GM23338 (cell line): ENCODE measurements around the gene AUH. TPM values are rescaled to one million over a fixed set of nuclear protein-coding genes. Genes with fewer than 3 reads are reported as not detected.

Experiments
- ATAC-seq: fragments of 200-7000 bp; cut with Tn5 transposase; 3 replicates; pipeline ENCODE4 v1.9.1; 2020
- DNase-seq: peaks from one replicate; pipeline ENCODE4 v3.0.0-alpha.2; 2015; ENCODE audit warnings: low spot score
- H2AFZ ChIP-seq: fragments of 200-600 bp; sonication (generic); 2 replicates; pipeline ENCODE4 v1.8.0; 2016; ENCODE audit warnings: antibody characterized with exemption, mild to moderate bottlenecking, moderate library complexity
- H3F3A ChIP-seq: fragments of 200-600 bp; sonication (generic); replicated peaks from 2 replicates; pipeline ENCODE4 v1.8.0; 2017; ENCODE audit warnings: antibody characterized with exemption, mixed run types, low read depth
- H3K27ac ChIP-seq: fragments of 200-600 bp; sonication (generic); 2 replicates; pipeline ENCODE4 v1.6.1; 2016; ENCODE audit warnings: low read depth
- H3K27me3 ChIP-seq: fragments of 200-600 bp; sonication (generic); 2 replicates; pipeline ENCODE4 v1.8.0; 2016; ENCODE audit warnings: mild to moderate bottlenecking, mixed run types, moderate library complexity; ENCODE audit not compliant: insufficient read depth
- H3K36me3 ChIP-seq: fragments of 200-600 bp; sonication (generic); 2 replicates; pipeline ENCODE4 v1.8.0; 2016; ENCODE audit warnings: mild to moderate bottlenecking; ENCODE audit not compliant: insufficient read depth
- H3K4me1 ChIP-seq: fragments of 200-600 bp; sonication (generic); 2 replicates; pipeline ENCODE4 v1.8.0; 2016; ENCODE audit warnings: mild to moderate bottlenecking, moderate library complexity; ENCODE audit not compliant: insufficient read depth
- H3K4me2 ChIP-seq: fragments of 200-600 bp; sonication (generic); 2 replicates; pipeline ENCODE4 v1.7.1; 2017; ENCODE audit warnings: mixed run types
- H3K4me3 ChIP-seq: fragments of 200-600 bp; sonication (generic); 2 replicates; pipeline ENCODE4 v1.6.1; 2016; ENCODE audit warnings: mixed run types
- H3K79me2 ChIP-seq: fragments of 200-600 bp; sonication (generic); replicated peaks from 2 replicates; pipeline ENCODE4 v1.8.0; 2017; ENCODE audit warnings: mild to moderate bottlenecking; ENCODE audit not compliant: insufficient read depth
- H3K9me2 ChIP-seq: fragments of 200-600 bp; sonication (generic); 2 replicates; pipeline ENCODE4 v1.8.0; 2017; ENCODE audit not compliant: insufficient read depth
- H4K20me1 ChIP-seq: fragments of 200-600 bp; sonication (generic); replicated peaks from 2 replicates; pipeline ENCODE4 v1.8.0; 2017; ENCODE audit warnings: mild to moderate bottlenecking; ENCODE audit not compliant: insufficient read depth
- H3K27ac Mint-ChIP-seq: 2 replicates; pipeline ENCODE4 v1.8.0; 2020; ENCODE audit warnings: inconsistent platforms, mild to moderate bottlenecking, moderate library complexity, mixed read lengths
- H3K27me3 Mint-ChIP-seq: 3 replicates; pipeline ENCODE4 v1.8.0; 2022; ENCODE audit warnings: low read depth, mild to moderate bottlenecking, moderate library complexity, mixed read lengths, inconsistent platforms; ENCODE audit not compliant: insufficient read depth, poor library complexity
- H3K36me3 Mint-ChIP-seq: 3 replicates; pipeline ENCODE4 v1.8.0; 2021; ENCODE audit warnings: low read depth, mild to moderate bottlenecking, inconsistent platforms, moderate library complexity, mixed read lengths
- H3K4me1 Mint-ChIP-seq: 3 replicates; pipeline ENCODE4 v1.8.0; 2020; ENCODE audit warnings: mild to moderate bottlenecking, inconsistent platforms, mixed read lengths
- H3K4me3 Mint-ChIP-seq: 3 replicates; pipeline ENCODE4 v1.8.0; 2021; ENCODE audit warnings: moderate library complexity, mild to moderate bottlenecking, inconsistent platforms, mixed read lengths
- H3K9me3 Mint-ChIP-seq: 3 replicates; pipeline ENCODE4 v1.8.0; 2020; ENCODE audit warnings: moderate library complexity, mild to moderate bottlenecking, inconsistent platforms, mixed read lengths
- EZH2 ChIP-seq: fragments of 200-600 bp; sonication (generic); IDR thresholded peaks from one replicate; pipeline ENCODE4 v1.8.0; 2017; ENCODE audit warnings: antibody characterized with exemption, mild to moderate bottlenecking, low read depth; ENCODE audit not compliant: unreplicated experiment
- EZH2phosphoT487 ChIP-seq: fragments of 200-600 bp; sonication (generic); IDR thresholded peaks from one replicate; pipeline ENCODE4 v1.8.1; 2018; ENCODE audit warnings: antibody characterized with exemption; ENCODE audit not compliant: unreplicated experiment
- NANOG ChIP-seq: IDR thresholded peaks from 2 replicates; pipeline ENCODE4 v1.6.1; 2016; ENCODE audit warnings: antibody characterized with exemption, borderline replicate concordance
- POLR2AphosphoS5 ChIP-seq: IDR thresholded peaks from 2 replicates; pipeline ENCODE4 v1.6.1; 2016; ENCODE audit warnings: antibody characterized with exemption, low read depth
- STAT1 ChIP-seq: IDR thresholded peaks from one replicate; pipeline ENCODE4 v1.6.1; 2016; ENCODE audit warnings: antibody characterized with exemption; ENCODE audit not compliant: unreplicated experiment
- polyA plus RNA-seq: library from polyadenylated mRNA; unstranded; fragments of >200 nt; fragmentation: Nextera tagmentation; extraction: Ambion mirVana; gene quantifications from 2 replicates; pipeline ENCODE4 v1.2.1, GENCODE V29; 2016
- total RNA-seq: library from RNA; depleted of rRNA; stranded (reverse); fragments of >200 nt; shearing (Covaris generic); gene quantifications from 2 replicates; pipeline ENCODE4 v1.2.3, GENCODE V29; 2014
- TF ChIP-seq, protein P1 (sequence below): IDR thresholded peaks from one replicate; pipeline ENCODE4 v1.6.1; 2018; ENCODE audit warnings: antibody characterized with exemption; ENCODE audit not compliant: unreplicated experiment
- TF ChIP-seq, protein P2 (sequence below): IDR thresholded peaks from 2 replicates; pipeline ENCODE4 v1.6.1; 2016; ENCODE audit warnings: antibody characterized with exemption
- TF ChIP-seq, protein P3 (sequence below): fragments of 250-450 bp; sonication (Bioruptor Pico); IDR thresholded peaks from 2 replicates; pipeline ENCODE4 v1.5.0; 2020; ENCODE audit warnings: mild to moderate bottlenecking, moderate library complexity

Gene AUH
- total and polyA plus RNA-seq, 2 experiments from 2014 or later: 28.8 to 34.2 TPM

DNA sequence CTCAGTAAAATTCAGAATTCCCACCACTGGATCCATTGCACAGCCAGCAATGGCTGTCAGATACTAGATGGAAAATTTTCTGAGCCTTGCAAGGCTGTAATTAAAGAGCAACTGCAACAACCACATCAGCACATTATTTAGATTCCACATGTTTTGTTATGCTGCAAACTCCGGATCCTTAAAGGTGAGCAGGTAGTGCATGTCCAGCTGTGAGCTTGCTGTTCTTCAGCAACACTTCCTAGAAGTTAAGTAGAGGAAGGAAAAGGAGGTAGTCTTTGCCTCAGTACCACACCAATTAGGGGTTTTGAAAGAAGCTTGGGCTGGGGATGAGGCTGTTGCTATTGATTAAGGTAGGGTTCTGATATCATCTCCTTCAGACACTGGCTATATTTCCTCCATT lies 144.3 kb downstream of the AUH start:
- H3K4me3 ChIP-seq: no peak overlapping the region
- H3K27ac ChIP-seq: no peak overlapping the region; the same call in 1 of the 2 replicates
- H3K4me1 ChIP-seq: peaks cover 20% of the 10 kb centered on the region
- 0 out of 2 replicates have a peak, but pooled peaks have one; percentile 33 for TF ChIP-seq NANOG
- no peak for TF ChIP-seq STAT1
- TF ChIP-seq POLR2AphosphoS5: no peak
- TF ChIP-seq, protein P1, sequence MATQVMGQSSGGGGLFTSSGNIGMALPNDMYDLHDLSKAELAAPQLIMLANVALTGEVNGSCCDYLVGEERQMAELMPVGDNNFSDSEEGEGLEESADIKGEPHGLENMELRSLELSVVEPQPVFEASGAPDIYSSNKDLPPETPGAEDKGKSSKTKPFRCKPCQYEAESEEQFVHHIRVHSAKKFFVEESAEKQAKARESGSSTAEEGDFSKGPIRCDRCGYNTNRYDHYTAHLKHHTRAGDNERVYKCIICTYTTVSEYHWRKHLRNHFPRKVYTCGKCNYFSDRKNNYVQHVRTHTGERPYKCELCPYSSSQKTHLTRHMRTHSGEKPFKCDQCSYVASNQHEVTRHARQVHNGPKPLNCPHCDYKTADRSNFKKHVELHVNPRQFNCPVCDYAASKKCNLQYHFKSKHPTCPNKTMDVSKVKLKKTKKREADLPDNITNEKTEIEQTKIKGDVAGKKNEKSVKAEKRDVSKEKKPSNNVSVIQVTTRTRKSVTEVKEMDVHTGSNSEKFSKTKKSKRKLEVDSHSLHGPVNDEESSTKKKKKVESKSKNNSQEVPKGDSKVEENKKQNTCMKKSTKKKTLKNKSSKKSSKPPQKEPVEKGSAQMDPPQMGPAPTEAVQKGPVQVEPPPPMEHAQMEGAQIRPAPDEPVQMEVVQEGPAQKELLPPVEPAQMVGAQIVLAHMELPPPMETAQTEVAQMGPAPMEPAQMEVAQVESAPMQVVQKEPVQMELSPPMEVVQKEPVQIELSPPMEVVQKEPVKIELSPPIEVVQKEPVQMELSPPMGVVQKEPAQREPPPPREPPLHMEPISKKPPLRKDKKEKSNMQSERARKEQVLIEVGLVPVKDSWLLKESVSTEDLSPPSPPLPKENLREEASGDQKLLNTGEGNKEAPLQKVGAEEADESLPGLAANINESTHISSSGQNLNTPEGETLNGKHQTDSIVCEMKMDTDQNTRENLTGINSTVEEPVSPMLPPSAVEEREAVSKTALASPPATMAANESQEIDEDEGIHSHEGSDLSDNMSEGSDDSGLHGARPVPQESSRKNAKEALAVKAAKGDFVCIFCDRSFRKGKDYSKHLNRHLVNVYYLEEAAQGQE: no peak
- no peak for TF ChIP-seq EZH2phosphoT487
- TF ChIP-seq, protein P2, sequence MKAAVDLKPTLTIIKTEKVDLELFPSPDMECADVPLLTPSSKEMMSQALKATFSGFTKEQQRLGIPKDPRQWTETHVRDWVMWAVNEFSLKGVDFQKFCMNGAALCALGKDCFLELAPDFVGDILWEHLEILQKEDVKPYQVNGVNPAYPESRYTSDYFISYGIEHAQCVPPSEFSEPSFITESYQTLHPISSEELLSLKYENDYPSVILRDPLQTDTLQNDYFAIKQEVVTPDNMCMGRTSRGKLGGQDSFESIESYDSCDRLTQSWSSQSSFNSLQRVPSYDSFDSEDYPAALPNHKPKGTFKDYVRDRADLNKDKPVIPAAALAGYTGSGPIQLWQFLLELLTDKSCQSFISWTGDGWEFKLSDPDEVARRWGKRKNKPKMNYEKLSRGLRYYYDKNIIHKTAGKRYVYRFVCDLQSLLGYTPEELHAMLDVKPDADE: no peak
- no peak for TF ChIP-seq EZH2
- TF ChIP-seq, protein P3, sequence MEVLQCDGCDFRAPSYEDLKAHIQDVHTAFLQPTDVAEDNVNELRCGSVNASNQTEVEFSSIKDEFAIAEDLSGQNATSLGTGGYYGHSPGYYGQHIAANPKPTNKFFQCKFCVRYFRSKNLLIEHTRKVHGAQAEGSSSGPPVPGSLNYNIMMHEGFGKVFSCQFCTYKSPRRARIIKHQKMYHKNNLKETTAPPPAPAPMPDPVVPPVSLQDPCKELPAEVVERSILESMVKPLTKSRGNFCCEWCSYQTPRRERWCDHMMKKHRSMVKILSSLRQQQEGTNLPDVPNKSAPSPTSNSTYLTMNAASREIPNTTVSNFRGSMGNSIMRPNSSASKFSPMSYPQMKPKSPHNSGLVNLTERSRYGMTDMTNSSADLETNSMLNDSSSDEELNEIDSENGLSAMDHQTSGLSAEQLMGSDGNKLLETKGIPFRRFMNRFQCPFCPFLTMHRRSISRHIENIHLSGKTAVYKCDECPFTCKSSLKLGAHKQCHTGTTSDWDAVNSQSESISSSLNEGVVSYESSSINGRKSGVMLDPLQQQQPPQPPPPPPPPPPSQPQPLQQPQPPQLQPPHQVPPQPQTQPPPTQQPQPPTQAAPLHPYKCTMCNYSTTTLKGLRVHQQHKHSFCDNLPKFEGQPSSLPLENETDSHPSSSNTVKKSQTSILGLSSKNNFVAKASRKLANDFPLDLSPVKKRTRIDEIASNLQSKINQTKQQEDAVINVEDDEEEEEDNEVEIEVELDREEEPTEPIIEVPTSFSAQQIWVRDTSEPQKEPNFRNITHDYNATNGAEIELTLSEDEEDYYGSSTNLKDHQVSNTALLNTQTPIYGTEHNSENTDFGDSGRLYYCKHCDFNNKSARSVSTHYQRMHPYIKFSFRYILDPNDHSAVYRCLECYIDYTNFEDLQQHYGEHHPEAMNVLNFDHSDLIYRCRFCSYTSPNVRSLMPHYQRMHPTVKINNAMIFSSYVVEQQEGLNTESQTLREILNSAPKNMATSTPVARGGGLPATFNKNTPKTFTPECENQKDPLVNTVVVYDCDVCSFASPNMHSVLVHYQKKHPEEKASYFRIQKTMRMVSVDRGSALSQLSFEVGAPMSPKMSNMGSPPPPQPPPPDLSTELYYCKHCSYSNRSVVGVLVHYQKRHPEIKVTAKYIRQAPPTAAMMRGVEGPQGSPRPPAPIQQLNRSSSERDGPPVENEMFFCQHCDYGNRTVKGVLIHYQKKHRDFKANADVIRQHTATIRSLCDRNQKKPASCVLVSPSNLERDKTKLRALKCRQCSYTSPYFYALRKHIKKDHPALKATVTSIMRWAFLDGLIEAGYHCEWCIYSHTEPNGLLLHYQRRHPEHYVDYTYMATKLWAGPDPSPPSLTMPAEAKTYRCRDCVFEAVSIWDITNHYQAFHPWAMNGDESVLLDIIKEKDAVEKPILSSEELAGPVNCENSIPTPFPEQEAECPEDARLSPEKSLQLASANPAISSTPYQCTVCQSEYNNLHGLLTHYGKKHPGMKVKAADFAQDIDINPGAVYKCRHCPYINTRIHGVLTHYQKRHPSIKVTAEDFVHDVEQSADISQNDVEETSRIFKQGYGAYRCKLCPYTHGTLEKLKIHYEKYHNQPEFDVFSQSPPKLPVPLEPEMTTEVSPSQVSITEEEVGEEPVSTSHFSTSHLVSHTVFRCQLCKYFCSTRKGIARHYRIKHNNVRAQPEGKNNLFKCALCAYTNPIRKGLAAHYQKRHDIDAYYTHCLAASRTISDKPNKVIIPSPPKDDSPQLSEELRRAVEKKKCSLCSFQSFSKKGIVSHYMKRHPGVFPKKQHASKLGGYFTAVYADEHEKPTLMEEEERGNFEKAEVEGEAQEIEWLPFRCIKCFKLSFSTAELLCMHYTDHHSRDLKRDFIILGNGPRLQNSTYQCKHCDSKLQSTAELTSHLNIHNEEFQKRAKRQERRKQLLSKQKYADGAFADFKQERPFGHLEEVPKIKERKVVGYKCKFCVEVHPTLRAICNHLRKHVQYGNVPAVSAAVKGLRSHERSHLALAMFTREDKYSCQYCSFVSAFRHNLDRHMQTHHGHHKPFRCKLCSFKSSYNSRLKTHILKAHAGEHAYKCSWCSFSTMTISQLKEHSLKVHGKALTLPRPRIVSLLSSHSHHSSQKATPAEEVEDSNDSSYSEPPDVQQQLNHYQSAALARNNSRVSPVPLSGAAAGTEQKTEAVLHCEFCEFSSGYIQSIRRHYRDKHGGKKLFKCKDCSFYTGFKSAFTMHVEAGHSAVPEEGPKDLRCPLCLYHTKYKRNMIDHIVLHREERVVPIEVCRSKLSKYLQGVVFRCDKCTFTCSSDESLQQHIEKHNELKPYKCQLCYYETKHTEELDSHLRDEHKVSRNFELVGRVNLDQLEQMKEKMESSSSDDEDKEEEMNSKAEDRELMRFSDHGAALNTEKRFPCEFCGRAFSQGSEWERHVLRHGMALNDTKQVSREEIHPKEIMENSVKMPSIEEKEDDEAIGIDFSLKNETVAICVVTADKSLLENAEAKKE (CRISPR knock-in tag): peak; percentile 85
- no peaks in the 10 kb centered on the region for H3K79me2 ChIP-seq
- H3K9me2 ChIP-seq: no peaks in the 10 kb centered on the region
- Mint-ChIP-seq H3K36me3 (peaks cover 7% of the 10 kb centered on the region; the same call in 2 of the 3 replicates), H3K4me1 (peaks cover 39% of the 10 kb centered on the region), H3K27me3 (peaks cover 5% of the 10 kb centered on the region), H3K4me3 (no peak overlapping the region; the same call in 2 of the 3 replicates), H3K27ac (peak overlapping the region; percentile 81), H3K9me3 (no peaks in the 10 kb centered on the region)
- no peaks in the 10 kb centered on the region for H3K27me3 ChIP-seq
- no peaks in the 10 kb centered on the region for H3K36me3 ChIP-seq
- H2AFZ ChIP-seq: no peak overlapping the region
- H4K20me1 ChIP-seq: no peaks in the 10 kb centered on the region
- peak overlapping the region; percentile 34 for H3K4me2 ChIP-seq
- H3F3A ChIP-seq: no peaks in the 10 kb centered on the region
- ATAC-seq (peak; percentile 71), DNase-seq (peak; percentile 63)
